ENCODE data around the gene GFRA1.

DNA sequence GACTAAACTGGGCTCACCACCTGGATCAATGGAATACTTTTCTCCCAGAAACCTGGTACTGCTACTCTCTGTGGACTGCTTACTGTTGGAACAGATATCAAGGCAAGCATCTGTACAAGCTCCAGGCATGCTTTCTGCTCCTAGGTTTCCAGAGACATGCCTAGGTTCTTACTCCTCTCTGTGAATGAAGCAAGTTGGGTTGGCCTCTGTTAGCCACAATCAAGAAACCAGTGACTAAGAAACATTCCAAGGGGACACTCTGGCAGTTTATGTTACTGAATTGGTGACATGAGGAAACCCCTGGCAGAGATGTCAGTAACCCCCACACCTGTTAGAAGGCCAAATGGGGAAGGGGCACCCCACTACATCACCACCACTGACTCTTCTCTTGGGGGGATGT lies 121.9 kb downstream of the GFRA1 start:
- TF ChIP-seq, protein P1, sequence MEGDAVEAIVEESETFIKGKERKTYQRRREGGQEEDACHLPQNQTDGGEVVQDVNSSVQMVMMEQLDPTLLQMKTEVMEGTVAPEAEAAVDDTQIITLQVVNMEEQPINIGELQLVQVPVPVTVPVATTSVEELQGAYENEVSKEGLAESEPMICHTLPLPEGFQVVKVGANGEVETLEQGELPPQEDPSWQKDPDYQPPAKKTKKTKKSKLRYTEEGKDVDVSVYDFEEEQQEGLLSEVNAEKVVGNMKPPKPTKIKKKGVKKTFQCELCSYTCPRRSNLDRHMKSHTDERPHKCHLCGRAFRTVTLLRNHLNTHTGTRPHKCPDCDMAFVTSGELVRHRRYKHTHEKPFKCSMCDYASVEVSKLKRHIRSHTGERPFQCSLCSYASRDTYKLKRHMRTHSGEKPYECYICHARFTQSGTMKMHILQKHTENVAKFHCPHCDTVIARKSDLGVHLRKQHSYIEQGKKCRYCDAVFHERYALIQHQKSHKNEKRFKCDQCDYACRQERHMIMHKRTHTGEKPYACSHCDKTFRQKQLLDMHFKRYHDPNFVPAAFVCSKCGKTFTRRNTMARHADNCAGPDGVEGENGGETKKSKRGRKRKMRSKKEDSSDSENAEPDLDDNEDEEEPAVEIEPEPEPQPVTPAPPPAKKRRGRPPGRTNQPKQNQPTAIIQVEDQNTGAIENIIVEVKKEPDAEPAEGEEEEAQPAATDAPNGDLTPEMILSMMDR (IDR thresholded peaks at IDR 0.05), result no peak
- no peak for TF ChIP-seq EZH2 (IDR thresholded peaks at IDR 0.05; ENCODE audit: borderline replicate concordance, insufficient read depth, low read depth, low read length, poor library complexity, severe bottlenecking)

Measured in B cell (primary cell).